NCI-H82 treated with DMSO at 0.1 percent for 48 hours (cell line): ENCODE measurements around the gene REPS1.

Experiments
- DNase-seq: peaks from one replicate; lab custom pipeline; 2025; ENCODE audit not compliant: unreplicated experiment; lab: John Stamatoyannopoulos, UW

The REPS1 gene

DNA sequence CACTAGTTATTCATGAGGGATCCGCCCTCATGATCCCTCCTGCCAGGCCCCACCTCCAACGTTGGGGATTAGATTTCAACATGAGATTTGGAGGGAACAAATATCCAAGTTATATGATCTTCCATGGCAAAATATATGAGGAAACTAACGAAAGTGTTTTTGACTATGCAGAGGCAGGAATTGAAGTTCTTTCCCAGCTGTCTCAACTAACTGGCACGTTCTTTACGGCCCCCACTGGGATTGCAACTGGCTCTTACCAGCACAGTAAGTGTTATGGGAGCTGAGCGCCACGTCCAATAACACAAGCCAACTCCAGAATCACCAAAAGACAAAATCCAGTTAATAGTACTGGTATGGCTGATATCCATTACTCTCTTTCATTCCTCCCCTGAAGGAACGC is 125.6 kb downstream of the REPS1 start:
- no peak for DNase-seq

DNA sequence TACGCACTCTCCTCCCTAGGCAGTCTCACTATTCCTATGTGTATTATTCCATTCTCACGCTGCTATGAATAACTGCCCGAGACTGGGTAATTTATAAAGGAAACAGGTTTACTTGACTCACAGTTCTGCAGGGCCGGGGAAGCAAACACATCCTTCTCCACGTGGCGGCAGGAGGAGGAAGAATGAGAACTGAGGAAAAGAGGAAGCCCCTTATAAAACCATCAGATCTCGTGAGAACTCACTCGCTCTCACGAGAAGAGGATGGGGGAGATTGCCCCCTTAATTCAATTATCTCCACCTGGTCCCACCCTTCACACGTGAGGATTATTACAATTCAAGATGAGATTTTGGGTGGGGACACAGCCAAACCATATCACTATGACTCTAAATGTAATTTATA is 130.3 kb downstream of the REPS1 start:
- DNase-seq, result no peak

DNA sequence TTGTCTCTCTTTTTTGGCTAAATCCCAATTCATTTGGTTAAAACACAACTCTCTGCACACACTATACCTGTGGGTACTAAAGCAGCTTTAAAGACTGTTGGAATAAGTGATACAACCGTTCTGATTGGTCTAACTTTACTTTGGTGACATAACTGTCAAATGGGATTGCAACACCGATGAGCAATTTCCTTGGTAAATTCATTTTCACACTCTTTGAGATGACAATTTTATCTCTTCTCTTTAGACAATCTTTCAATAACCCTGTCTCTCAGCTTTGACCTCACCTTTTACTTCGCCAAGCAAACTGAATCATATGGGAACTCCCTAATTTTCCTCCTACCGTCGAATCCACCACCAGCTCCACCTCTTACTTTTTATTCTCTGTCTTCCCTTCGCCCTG is 131.4 kb downstream of the REPS1 start:
- no peak for DNase-seq
